GM23338 (cell line): ENCODE results near the gene CDC42EP2. TPM values are rescaled to one million over a fixed set of nuclear protein-coding genes. Genes with fewer than 3 reads are reported as not detected.

Source experiments
- ATAC-seq: fragments of 200-7000 bp; cut with Tn5 transposase; 3 replicates; pipeline ENCODE4 v1.9.1; 2020
- DNase-seq: peaks from one replicate; pipeline ENCODE4 v3.0.0-alpha.2; 2015; ENCODE audit warnings: low spot score
- H2AFZ ChIP-seq: fragments of 200-600 bp; sonication (generic); 2 replicates; pipeline ENCODE4 v1.8.0; 2016; ENCODE audit warnings: antibody characterized with exemption, mild to moderate bottlenecking, moderate library complexity
- H3F3A ChIP-seq: fragments of 200-600 bp; sonication (generic); replicated peaks from 2 replicates; pipeline ENCODE4 v1.8.0; 2017; ENCODE audit warnings: antibody characterized with exemption, mixed run types, low read depth
- H3K27ac ChIP-seq: fragments of 200-600 bp; sonication (generic); 2 replicates; pipeline ENCODE4 v1.6.1; 2016; ENCODE audit warnings: low read depth
- H3K27me3 ChIP-seq: fragments of 200-600 bp; sonication (generic); 2 replicates; pipeline ENCODE4 v1.8.0; 2016; ENCODE audit warnings: mild to moderate bottlenecking, mixed run types, moderate library complexity; ENCODE audit not compliant: insufficient read depth
- H3K36me3 ChIP-seq: fragments of 200-600 bp; sonication (generic); 2 replicates; pipeline ENCODE4 v1.8.0; 2016; ENCODE audit warnings: mild to moderate bottlenecking; ENCODE audit not compliant: insufficient read depth
- H3K4me1 ChIP-seq: fragments of 200-600 bp; sonication (generic); 2 replicates; pipeline ENCODE4 v1.8.0; 2016; ENCODE audit warnings: mild to moderate bottlenecking, moderate library complexity; ENCODE audit not compliant: insufficient read depth
- H3K4me2 ChIP-seq: fragments of 200-600 bp; sonication (generic); 2 replicates; pipeline ENCODE4 v1.7.1; 2017; ENCODE audit warnings: mixed run types
- H3K4me3 ChIP-seq: fragments of 200-600 bp; sonication (generic); 2 replicates; pipeline ENCODE4 v1.6.1; 2016; ENCODE audit warnings: mixed run types
- H3K79me2 ChIP-seq: fragments of 200-600 bp; sonication (generic); replicated peaks from 2 replicates; pipeline ENCODE4 v1.8.0; 2017; ENCODE audit warnings: mild to moderate bottlenecking; ENCODE audit not compliant: insufficient read depth
- H3K9me2 ChIP-seq: fragments of 200-600 bp; sonication (generic); 2 replicates; pipeline ENCODE4 v1.8.0; 2017; ENCODE audit not compliant: insufficient read depth
- H4K20me1 ChIP-seq: fragments of 200-600 bp; sonication (generic); replicated peaks from 2 replicates; pipeline ENCODE4 v1.8.0; 2017; ENCODE audit warnings: mild to moderate bottlenecking; ENCODE audit not compliant: insufficient read depth
- H3K27ac Mint-ChIP-seq: 2 replicates; pipeline ENCODE4 v1.8.0; 2020; ENCODE audit warnings: inconsistent platforms, mild to moderate bottlenecking, moderate library complexity, mixed read lengths
- H3K27me3 Mint-ChIP-seq: 3 replicates; pipeline ENCODE4 v1.8.0; 2022; ENCODE audit warnings: low read depth, mild to moderate bottlenecking, moderate library complexity, mixed read lengths, inconsistent platforms; ENCODE audit not compliant: insufficient read depth, poor library complexity
- H3K36me3 Mint-ChIP-seq: 3 replicates; pipeline ENCODE4 v1.8.0; 2021; ENCODE audit warnings: low read depth, mild to moderate bottlenecking, inconsistent platforms, moderate library complexity, mixed read lengths
- H3K4me1 Mint-ChIP-seq: 3 replicates; pipeline ENCODE4 v1.8.0; 2020; ENCODE audit warnings: mild to moderate bottlenecking, inconsistent platforms, mixed read lengths
- H3K4me3 Mint-ChIP-seq: 3 replicates; pipeline ENCODE4 v1.8.0; 2021; ENCODE audit warnings: moderate library complexity, mild to moderate bottlenecking, inconsistent platforms, mixed read lengths
- H3K9me3 Mint-ChIP-seq: 3 replicates; pipeline ENCODE4 v1.8.0; 2020; ENCODE audit warnings: moderate library complexity, mild to moderate bottlenecking, inconsistent platforms, mixed read lengths
- CREB1 ChIP-seq: fragments of 250-450 bp; sonication (Bioruptor Pico); IDR thresholded peaks from 2 replicates; pipeline ENCODE4 v1.5.0; 2020; ENCODE audit warnings: low read depth, mild to moderate bottlenecking, moderate library complexity
- NANOG ChIP-seq: IDR thresholded peaks from 2 replicates; pipeline ENCODE4 v1.6.1; 2016; ENCODE audit warnings: antibody characterized with exemption, borderline replicate concordance
- POLR2AphosphoS5 ChIP-seq: IDR thresholded peaks from 2 replicates; pipeline ENCODE4 v1.6.1; 2016; ENCODE audit warnings: antibody characterized with exemption, low read depth
- STAT1 ChIP-seq: IDR thresholded peaks from one replicate; pipeline ENCODE4 v1.6.1; 2016; ENCODE audit warnings: antibody characterized with exemption; ENCODE audit not compliant: unreplicated experiment
- polyA plus RNA-seq: library from polyadenylated mRNA; unstranded; fragments of >200 nt; fragmentation: Nextera tagmentation; extraction: Ambion mirVana; gene quantifications from 2 replicates; pipeline ENCODE4 v1.2.1, GENCODE V29; 2016
- total RNA-seq: library from RNA; depleted of rRNA; stranded (reverse); fragments of >200 nt; shearing (Covaris generic); gene quantifications from 2 replicates; pipeline ENCODE4 v1.2.3, GENCODE V29; 2014
- TF ChIP-seq, protein P1 (sequence below), 2 experiments: fragments of 200-600 bp in 1 of 2; sonication (generic) in 1 of 2; conservative IDR thresholded peaks; 2 replicates each; pipeline versions ENCODE4 v1.5.1 to v1.6.1; 2016 to 2017; ENCODE audit warnings: antibody characterized with exemption in 2 of 2, low read depth in 2 of 2, mild to moderate bottlenecking in 2 of 2, moderate library complexity in 1 of 2
- TF ChIP-seq, protein P2 (sequence below): fragments of 250-450 bp; sonication (Bioruptor Pico); IDR thresholded peaks from 2 replicates; pipeline ENCODE4 v1.5.0; 2020; ENCODE audit warnings: mild to moderate bottlenecking, moderate library complexity

Gene CDC42EP2
- total and polyA plus RNA-seq, 2 experiments from 2014 or later: 18.2 to 19.0 TPM

DNA sequence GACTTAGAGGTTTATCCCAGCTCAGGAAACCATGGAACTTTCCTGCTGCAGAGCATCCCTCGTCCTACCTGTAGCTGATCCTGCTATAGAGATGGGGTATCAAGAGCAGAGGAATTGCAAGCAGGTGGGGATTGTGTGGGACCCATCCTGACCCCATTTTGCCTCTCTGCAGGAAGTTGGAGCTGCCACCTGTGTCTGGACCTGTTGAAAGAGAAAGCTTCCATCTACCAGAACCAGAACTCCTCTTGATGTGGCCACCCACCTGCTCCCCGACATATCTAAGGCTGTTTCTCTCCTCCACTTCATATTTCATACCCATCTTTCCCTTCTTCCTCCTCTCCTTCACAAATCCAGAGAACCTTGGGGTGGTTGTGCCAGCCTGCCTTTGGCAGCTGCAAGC, 36.8 kb downstream of the CDC42EP2 start:
- Histone ChIP-seq H3K27ac (no peak overlapping the region), H3K4me2 (no peak overlapping the region), H3K9me2 (no peaks in the 10 kb centered on the region), H3K27me3 (peaks cover 13% of the 10 kb centered on the region), H3K36me3 (peaks cover 40% of the 10 kb centered on the region), H3K4me1 (peaks cover 6% of the 10 kb centered on the region; the same call in 1 of the 2 replicates), H2AFZ (no peak overlapping the region), H3K4me3 (no peak overlapping the region), H3K79me2 (no peaks in the 10 kb centered on the region), H3F3A (peaks cover 25% of the 10 kb centered on the region), H4K20me1 (peaks cover 11% of the 10 kb centered on the region; the same call in 1 of the 2 replicates)
- H3K4me1 Mint-ChIP-seq: peaks cover 7% of the 10 kb centered on the region
- H3K27ac Mint-ChIP-seq: no peak overlapping the region
- TF ChIP-seq, protein P1, sequence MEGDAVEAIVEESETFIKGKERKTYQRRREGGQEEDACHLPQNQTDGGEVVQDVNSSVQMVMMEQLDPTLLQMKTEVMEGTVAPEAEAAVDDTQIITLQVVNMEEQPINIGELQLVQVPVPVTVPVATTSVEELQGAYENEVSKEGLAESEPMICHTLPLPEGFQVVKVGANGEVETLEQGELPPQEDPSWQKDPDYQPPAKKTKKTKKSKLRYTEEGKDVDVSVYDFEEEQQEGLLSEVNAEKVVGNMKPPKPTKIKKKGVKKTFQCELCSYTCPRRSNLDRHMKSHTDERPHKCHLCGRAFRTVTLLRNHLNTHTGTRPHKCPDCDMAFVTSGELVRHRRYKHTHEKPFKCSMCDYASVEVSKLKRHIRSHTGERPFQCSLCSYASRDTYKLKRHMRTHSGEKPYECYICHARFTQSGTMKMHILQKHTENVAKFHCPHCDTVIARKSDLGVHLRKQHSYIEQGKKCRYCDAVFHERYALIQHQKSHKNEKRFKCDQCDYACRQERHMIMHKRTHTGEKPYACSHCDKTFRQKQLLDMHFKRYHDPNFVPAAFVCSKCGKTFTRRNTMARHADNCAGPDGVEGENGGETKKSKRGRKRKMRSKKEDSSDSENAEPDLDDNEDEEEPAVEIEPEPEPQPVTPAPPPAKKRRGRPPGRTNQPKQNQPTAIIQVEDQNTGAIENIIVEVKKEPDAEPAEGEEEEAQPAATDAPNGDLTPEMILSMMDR (conservative IDR thresholded peaks at IDR 0.05; ENCODE audit: low read depth in 2 of 2): no peak
- no peak for TF ChIP-seq POLR2AphosphoS5
- no peak for TF ChIP-seq CREB1 (CRISPR knock-in tag)
- no peak for TF ChIP-seq NANOG
- no peak for TF ChIP-seq STAT1
- TF ChIP-seq, protein P2, sequence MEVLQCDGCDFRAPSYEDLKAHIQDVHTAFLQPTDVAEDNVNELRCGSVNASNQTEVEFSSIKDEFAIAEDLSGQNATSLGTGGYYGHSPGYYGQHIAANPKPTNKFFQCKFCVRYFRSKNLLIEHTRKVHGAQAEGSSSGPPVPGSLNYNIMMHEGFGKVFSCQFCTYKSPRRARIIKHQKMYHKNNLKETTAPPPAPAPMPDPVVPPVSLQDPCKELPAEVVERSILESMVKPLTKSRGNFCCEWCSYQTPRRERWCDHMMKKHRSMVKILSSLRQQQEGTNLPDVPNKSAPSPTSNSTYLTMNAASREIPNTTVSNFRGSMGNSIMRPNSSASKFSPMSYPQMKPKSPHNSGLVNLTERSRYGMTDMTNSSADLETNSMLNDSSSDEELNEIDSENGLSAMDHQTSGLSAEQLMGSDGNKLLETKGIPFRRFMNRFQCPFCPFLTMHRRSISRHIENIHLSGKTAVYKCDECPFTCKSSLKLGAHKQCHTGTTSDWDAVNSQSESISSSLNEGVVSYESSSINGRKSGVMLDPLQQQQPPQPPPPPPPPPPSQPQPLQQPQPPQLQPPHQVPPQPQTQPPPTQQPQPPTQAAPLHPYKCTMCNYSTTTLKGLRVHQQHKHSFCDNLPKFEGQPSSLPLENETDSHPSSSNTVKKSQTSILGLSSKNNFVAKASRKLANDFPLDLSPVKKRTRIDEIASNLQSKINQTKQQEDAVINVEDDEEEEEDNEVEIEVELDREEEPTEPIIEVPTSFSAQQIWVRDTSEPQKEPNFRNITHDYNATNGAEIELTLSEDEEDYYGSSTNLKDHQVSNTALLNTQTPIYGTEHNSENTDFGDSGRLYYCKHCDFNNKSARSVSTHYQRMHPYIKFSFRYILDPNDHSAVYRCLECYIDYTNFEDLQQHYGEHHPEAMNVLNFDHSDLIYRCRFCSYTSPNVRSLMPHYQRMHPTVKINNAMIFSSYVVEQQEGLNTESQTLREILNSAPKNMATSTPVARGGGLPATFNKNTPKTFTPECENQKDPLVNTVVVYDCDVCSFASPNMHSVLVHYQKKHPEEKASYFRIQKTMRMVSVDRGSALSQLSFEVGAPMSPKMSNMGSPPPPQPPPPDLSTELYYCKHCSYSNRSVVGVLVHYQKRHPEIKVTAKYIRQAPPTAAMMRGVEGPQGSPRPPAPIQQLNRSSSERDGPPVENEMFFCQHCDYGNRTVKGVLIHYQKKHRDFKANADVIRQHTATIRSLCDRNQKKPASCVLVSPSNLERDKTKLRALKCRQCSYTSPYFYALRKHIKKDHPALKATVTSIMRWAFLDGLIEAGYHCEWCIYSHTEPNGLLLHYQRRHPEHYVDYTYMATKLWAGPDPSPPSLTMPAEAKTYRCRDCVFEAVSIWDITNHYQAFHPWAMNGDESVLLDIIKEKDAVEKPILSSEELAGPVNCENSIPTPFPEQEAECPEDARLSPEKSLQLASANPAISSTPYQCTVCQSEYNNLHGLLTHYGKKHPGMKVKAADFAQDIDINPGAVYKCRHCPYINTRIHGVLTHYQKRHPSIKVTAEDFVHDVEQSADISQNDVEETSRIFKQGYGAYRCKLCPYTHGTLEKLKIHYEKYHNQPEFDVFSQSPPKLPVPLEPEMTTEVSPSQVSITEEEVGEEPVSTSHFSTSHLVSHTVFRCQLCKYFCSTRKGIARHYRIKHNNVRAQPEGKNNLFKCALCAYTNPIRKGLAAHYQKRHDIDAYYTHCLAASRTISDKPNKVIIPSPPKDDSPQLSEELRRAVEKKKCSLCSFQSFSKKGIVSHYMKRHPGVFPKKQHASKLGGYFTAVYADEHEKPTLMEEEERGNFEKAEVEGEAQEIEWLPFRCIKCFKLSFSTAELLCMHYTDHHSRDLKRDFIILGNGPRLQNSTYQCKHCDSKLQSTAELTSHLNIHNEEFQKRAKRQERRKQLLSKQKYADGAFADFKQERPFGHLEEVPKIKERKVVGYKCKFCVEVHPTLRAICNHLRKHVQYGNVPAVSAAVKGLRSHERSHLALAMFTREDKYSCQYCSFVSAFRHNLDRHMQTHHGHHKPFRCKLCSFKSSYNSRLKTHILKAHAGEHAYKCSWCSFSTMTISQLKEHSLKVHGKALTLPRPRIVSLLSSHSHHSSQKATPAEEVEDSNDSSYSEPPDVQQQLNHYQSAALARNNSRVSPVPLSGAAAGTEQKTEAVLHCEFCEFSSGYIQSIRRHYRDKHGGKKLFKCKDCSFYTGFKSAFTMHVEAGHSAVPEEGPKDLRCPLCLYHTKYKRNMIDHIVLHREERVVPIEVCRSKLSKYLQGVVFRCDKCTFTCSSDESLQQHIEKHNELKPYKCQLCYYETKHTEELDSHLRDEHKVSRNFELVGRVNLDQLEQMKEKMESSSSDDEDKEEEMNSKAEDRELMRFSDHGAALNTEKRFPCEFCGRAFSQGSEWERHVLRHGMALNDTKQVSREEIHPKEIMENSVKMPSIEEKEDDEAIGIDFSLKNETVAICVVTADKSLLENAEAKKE (CRISPR knock-in tag): no peak
- peaks cover 53% of the 10 kb centered on the region for H3K36me3 Mint-ChIP-seq
- no peaks in the 10 kb centered on the region for H3K9me3 Mint-ChIP-seq
- no peak for DNase-seq
- H3K27me3 Mint-ChIP-seq: peaks cover 20% of the 10 kb centered on the region
- no peak overlapping the region for H3K4me3 Mint-ChIP-seq
- ATAC-seq: no peak
